Suppressor macrophage treated with lipopolysaccharide for 4 hours (primary cell): ENCODE measurements around the gene BCAR1.
"Not testable (repeated sequence)": the region's sequence is repeated elsewhere in the genome, so short reads cannot be mapped to it uniquely, and the experiment has no call there.

Experiments
- DNase-seq: peaks from one replicate; pipeline ENCODE4 v3.0.0-alpha.2; 2020

Gene BCAR1

GRCh38 chr16:75222271-75222783 lies 29.1 kb downstream of the BCAR1 start:
- DNase-seq = peak; percentile 33

- DNase-seq = peak; percentile 28
Measured at GRCh38 chr16:75219838-75220237, 31.6 kb downstream of the BCAR1 start.

GRCh38 chr16:75219088-75219487 lies 32.3 kb downstream of the BCAR1 start:
- no peak for DNase-seq

GRCh38 chr16:75218256-75219076 lies 33.0 kb downstream of the BCAR1 start, which contains the start of gene CTRB1:
CTRB1 (plus strand) TSS chr16:75218988; CDS start chr16:75219008, 20 bp downstream.
- DNase-seq = peak; percentile 19

GRCh38 chr16:75217389-75217851 lies 34.0 kb downstream of the BCAR1 start:
- DNase-seq = no peak

GRCh38 chr16:75216576-75216975 lies 34.8 kb downstream of the BCAR1 start:
- no peak for DNase-seq

- no peak for DNase-seq
Measured at GRCh38 chr16:75216127-75216526, 35.3 kb downstream of the BCAR1 start.

GRCh38 chr16:75211286-75211685 lies 40.1 kb downstream of the BCAR1 start:
- DNase-seq = not testable (repeated sequence)

GRCh38 chr16:75209944-75210343 lies 41.5 kb downstream of the BCAR1 start:
- no peak for DNase-seq

- not testable (repeated sequence) for DNase-seq
Measured at GRCh38 chr16:75209514-75209913, 41.9 kb downstream of the BCAR1 start.

- DNase-seq = no peak
Measured at GRCh38 chr16:75208861-75209505, 42.4 kb downstream of the BCAR1 start.

- no peak for DNase-seq
Measured at GRCh38 chr16:75208242-75208825, 43.1 kb downstream of the BCAR1 start.

- DNase-seq = no peak
Measured at GRCh38 chr16:75207831-75208230, 43.6 kb downstream of the BCAR1 start.

GRCh38 chr16:75206749-75207451 lies 44.5 kb downstream of the BCAR1 start, which contains the start of gene CTRB2:
CTRB2 (minus strand) TSS chr16:75207161; CDS start chr16:75207141, 20 bp downstream.
- no peak for DNase-seq

- not testable (repeated sequence) for DNase-seq
Measured at GRCh38 chr16:75205961-75206748, 45.3 kb downstream of the BCAR1 start.

GRCh38 chr16:75205438-75205837 lies 46.0 kb downstream of the BCAR1 start:
- not testable (repeated sequence) for DNase-seq

- not testable (repeated sequence) for DNase-seq
Measured at GRCh38 chr16:75204905-75205304, 46.5 kb downstream of the BCAR1 start.

- no peak for DNase-seq
Measured at GRCh38 chr16:75204410-75204758, 47.0 kb downstream of the BCAR1 start.

GRCh38 chr16:75203667-75204409 lies 47.6 kb downstream of the BCAR1 start:
- no peak for DNase-seq

GRCh38 chr16:75203096-75203495 lies 48.3 kb downstream of the BCAR1 start:
- no peak for DNase-seq

GRCh38 chr16:75202069-75202590 lies 49.3 kb downstream of the BCAR1 start:
- DNase-seq = no peak
